KG1 (cell line): ENCODE data around the gene FITM2.
"Not testable (repeated sequence)": the region's sequence is repeated elsewhere in the genome, so short reads cannot be mapped to it uniquely, and the experiment has no call there.

ENCODE experiments used
- DNase-seq: peaks from one replicate; lab custom pipeline; 2025; lab: John Stamatoyannopoulos, UW

The FITM2 gene

DNA sequence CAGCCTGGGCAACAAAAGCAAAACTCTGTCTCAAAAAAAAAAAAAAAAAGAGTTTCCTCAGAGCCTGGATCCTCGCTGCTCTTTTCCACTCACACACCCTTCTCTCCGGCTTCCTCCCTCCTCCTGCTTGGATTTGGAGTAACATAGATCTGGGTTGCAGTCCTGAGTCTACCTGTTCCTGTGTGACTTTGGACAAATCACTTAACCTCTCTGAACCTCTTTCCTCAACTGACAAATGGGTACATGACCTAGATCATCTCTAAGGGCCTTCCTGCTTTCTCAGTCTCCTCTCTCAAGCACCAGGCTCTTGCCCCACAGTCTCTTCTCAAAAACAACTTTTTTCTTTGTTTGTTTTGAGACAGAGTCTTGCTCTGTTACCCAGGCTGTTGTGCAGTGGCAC, 20.2 kb upstream of the FITM2 start:
- DNase-seq, result no peak

DNA sequence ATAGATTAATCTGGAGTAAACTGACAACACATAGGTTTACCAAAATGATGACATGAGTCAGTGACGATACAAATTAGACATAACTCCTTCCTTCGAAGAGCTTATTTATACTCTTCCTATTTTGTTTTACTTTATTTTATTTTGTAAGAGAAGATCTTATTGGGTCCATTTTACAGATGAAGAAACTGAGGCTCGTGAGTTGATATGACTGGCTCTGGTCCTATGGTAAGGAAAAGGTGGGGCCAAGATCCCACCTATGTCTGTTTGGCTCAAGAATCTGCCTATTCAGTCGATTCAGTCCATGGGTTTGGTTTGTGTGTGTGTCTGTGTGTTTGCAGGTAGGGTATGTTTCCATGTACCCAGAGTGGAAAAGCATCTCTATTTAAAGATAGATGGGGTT, 17.4 kb upstream of the FITM2 start:
- no peak for DNase-seq

DNA sequence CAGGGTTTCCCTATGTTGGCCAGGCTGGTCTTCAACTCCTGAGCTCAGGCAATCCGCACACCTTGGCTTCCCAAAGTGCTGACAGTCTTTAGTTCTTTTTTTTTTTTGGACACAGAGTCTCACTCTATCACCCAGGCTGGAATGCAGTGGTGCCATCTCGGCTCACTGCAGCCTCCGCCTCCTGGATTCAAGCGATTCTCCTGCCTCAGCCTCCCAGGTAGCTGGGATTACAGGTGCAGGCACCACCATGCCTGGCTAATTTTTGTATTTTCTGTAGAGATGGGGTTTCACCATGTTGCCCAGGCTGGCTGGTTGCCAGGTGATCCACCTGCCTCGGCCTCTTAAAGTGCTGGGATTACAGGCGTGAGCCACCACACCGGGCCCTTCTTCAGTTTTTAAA, 16.7 kb upstream of the FITM2 start:
- DNase-seq, result not testable (repeated sequence)

DNA sequence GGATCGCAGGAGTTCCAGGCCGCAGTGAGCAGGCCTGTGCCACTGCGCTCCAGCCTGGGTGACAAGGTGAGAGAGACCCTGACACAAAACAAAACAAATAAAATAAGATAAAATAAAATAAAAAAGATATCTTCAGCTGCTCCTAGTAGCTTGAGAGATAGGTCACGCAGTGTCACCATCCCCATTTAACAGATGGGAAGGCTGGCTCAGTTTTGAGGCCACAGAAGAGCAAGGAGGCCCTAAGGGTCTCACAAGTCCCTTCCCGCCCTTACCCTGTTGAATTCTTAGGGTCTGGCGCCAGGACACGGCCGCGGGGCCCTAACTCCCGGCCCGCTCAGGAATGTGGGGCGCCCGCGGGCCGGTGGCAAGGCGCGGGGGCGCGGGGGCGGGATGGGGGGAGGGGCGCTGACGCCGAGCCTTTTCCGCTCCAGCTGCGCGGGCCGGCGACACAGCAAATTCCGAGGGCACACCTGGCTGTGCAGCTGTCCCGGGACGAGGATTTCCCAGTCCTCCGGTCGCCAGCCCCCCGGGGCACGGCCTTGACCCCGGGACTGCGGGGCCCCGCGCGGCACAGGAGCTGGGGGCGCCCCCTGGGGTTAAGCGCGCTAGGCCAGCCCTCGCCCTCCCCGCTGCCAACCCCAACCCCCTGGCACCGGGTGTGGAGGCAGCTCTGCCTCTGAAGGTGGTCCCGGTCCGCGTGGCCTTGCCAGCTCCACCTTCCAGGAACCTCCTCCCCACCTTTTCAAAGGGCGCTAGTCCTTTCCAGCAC, 15.6 kb upstream of the FITM2 start:
- DNase-seq, result no peak

DNA sequence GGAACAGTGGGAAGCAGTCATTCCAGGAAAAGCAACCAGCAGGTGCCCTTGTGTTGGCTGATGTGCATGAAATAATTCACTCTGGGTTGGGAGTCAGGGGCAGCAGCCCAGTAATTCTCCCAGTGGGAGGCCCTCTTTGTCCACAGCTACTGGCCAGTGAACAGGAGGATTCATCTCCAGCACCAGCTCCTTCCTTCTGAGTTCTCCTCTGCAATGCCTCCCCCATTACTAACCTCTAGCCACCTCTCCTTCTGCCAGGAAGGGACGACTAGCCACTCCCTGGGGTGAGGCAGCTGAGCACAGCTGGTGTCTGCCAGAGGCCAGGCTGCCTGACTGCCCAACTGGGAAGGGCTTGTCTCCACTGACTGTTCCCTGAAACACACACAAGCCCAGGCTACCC, 13.3 kb upstream of the FITM2 start:
- DNase-seq, result no peak

DNA sequence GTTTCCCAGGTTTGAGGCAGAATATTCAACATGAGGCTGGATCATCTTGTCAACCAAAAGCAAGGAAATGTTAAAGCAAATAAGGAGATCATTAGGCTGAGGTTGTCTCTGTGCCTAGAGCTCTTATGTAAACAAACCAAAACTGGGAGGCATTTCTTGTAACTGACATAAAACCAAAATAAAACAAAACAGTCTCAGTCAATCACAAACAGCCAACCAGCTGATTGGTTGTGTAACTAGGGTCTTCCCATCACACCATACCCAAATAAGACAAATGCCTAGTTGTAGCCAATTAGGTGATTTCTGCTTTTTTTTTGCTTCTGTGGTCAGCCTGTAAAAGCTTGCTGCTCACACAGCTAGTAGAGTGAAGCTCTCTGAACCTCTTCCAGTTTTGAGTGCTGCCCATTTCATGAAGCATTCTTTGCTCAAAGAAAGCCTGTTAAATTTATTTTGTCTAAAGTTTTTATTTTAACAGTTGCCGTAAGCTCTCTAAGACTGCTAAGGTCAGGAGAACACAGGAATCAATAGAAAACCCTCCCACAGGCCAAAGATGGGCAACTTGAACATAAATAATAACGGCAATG, 8.9 kb upstream of the FITM2 start:
- DNase-seq, result no peak

DNA sequence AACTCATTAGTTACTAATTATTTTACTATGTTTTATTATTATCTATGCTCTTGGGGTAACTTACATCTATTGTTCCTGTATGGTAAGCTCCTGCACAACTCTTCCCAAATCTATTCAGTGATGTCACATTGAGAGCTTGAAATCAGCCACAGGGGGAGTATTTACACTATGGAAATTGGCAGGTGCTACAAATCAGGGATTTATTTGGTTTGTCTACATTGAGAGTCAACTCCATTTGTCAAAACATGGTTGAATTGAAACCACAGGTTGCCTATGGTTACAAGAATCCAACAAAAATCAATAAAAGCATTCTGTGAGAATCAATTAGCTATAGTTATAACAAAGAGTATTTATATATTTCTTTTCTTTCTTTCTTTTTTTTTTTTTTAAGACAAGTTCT, 3.9 kb upstream of the FITM2 start:
- no peak for DNase-seq

DNA sequence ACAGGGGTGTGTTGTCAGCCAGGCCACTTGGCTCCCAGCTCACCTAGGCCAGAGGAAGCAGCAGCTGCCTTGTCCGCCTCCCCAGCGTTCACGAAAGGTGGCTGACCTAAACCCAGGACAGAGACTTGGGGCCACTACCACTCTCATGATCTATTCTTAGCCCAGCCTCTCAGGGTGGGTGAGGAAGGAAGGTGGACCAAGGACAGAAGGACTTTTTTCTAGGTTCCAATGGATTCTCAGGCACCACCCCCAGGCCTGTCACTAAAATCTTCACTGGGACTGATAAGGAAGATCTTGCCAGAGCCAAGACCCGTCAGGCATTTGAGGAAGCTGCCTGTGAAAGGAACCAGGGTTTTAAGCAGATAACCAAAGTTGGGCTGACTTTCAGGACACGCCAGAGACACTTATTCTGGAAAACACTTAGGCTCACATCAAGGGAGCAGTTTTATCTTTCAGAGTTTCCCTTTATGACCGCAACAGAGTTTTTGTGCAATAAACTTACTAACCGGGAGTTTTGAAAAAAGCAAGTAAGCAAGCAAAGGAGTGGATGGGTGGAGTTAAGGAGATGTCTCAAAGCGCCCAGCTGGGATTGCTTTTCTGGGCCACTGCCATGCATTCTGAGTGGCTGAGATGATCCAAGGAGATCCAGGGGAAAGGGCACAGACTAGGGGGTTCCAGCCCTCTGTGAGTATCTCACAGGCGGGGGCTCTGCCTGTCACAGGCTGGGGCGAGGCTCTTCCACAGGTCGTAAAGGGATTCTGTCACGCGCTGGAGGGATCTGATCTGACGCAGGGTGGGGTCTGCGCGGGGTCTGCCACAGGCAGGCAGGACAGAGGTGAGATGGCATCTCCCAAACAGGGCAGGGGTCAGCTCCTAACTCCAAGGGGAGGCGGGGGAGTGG, 989 bp downstream of the FITM2 start:
- DNase-seq, result peak; percentile 7

DNA sequence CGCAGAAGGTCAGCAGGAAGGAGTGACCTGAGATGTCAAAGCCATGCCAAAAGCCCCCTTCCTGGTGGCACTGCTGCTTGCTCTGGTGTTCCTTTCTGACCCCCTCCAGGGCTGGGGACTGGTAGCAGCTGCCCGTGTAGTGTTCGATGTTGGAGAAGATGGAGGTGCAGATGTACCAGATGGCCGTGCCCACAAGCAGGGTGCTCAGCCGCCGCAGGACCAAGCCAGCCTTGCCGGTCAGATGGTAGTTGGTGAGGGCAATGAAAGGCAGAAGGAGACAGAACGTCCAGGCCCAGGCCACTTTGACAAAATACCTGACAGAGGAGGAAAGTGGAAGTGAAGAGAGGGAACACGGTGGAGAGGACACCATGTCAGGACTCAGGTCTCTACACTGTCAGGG, 4.1 kb downstream of the FITM2 start:
- no peak for DNase-seq

DNA sequence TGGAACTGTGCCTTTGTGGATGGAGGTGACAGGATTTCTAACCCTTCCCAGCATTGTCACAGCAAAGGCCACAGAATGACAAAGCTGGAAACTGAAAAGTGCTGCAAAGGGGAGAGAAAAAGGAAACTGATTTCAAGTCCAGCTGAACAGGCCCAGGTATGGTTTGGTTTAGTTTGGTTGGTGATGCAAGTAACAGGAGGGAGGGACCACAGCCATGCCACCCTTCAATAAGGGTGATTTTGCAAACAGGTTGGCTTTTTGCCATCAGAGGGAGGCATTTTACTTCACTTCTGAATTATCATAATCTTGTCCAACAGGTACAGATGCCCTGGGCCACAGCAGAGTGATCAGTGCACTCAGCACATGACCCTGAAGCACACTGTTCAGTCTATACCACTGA, 6.6 kb downstream of the FITM2 start:
- DNase-seq, result no peak

DNA sequence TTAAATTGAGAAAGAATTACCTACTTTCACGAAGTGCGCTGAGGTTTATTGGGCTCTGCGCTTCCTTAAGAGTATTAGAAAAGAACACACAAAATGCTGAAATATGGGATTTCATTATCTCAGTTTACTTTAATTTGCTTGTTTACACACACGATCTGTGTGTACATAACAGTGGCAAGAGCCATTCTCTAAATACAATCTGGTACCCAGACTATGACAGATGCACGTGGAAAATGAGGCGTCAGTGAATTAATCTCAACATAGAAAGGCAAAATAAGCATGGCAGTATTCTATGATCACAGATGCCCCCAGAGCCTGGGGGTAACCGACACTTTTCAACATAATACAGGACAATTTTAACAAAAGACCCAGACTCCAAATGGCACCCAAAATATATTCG, 8.3 kb downstream of the FITM2 start:
- no peak for DNase-seq

DNA sequence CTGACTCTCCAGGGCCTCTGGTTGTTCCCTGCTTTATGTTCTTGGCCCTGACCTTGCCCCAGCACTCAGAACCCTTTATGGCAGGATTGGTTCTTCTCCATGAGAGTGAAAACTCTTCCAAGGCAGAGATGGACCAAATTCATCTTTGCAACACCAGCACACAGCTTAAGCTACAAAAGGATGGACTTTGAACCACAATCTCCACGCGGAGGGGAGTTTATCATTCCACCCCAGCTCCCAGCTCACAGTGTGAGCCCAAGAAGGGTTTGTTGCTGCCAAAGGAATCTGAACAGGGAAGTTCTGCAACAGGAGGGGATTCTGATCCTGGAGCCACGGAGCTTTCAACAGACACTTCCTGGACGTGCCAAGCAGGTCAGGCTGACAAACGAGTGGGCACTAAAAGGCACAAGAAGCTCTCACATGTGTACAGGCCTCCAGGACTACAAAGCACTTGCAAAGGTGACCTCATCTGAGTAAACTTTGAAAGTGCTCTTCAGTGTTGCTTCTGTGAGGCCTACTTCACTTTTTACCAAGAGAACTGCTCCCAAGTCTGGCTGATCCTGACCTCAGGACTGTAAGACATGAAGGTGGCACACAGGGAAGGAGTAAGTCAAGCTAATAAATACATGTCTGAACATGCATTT, 8.9 kb downstream of the FITM2 start:
- DNase-seq, result no peak

DNA sequence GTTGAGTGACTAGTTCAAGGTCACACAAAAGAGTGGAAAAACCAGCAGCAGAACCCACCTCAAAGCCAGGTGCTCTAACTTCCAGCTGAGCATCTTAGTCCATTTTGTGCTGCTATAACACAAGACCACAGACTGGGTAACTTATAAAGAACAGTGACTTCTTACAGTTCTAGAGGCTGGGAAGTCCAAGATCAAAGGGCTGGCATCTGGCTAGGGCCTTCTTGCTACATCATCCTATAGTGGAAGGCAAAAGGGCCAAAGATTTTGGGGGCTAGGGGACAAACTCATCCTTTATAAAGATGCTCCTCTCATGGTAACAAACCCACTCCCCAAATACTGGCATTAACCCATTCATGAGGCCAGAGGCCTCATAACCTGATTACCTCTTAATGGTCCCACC, 9.7 kb downstream of the FITM2 start:
- no peak for DNase-seq

DNA sequence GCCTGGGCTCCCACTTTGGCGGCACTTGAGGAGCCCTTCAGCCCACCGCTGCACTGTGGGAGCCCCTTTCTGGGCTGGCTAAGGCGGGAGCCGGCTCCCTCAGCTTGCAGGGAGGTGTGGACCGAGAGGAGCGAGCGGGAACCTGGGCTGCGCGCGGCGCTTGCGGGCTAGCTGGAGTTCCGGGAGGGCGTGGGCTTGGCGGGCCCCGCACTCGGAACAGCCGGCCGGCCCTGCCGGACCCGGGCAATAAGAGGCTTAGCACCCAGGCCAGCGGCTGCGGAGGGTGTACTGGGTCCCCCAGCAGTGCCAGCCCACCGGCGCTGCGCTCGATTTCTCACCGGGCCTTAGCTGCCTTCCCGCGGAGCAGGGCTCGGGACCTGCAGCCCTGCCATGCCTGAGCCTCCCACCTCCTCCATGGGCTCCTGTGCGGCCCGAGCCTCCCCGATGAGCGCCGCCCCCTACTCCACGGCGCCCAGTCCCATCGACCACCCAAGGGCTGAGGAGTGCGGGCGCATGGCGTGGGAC, 11.9 kb downstream of the FITM2 start:
- not testable (repeated sequence) for DNase-seq

DNA sequence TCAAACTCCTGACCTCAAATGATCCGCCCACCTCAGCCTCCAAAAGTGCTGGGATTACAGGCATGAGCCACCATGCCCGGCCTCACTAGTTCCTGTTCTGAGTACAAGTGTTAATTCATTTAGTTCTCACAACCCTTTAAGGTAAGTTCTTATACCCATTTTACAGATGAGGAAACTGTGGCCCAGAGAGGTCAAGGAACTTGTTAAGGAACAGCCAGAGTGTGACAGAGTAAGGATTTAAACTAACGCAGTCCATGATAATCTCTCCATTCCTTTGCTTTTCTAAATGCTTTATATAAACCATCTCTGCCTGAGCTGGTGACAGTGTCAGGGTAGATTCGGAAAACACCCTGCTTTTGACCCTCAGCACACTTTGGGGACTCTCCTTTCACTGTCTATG, 13.3 kb downstream of the FITM2 start:
- no peak for DNase-seq

DNA sequence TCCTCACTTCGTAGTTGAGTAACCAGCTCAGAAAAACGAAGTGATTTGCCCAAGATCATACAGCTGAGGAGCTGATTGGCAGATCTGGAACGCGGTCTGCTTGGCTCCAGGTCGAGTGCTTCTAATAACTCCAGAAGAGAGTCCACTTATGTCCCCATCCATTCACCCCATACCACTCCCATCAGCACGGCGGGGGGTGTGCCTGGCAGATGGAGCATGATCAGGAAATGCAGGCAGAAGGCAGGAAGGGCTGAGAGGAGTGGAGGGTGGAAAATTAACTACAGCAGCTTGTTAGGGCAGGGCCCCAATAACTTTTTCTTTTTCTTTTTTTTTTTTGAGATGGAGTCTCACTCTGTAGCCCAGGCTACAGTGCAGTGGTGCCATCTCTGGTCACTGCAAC, 15.0 kb downstream of the FITM2 start:
- no peak for DNase-seq

DNA sequence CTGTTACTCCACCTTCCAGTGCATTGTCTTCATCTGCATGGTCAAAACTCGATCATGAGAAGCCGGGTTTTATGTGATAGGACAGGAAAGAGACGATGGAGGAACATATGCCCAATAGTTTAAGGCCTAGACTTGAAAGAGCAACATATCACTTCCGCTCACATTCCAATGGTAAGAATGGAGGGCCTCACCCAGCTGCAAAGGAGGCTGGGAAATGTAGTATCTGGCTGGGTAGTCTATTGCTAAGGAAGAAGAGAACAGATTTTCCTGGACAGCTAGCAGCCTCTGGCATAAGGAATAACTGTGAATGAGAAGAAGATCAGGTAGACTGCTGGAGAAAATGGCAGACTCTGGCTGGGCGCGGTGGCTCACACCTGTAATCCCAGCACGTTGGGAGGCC, 19.2 kb downstream of the FITM2 start:
- no peak for DNase-seq

DNA sequence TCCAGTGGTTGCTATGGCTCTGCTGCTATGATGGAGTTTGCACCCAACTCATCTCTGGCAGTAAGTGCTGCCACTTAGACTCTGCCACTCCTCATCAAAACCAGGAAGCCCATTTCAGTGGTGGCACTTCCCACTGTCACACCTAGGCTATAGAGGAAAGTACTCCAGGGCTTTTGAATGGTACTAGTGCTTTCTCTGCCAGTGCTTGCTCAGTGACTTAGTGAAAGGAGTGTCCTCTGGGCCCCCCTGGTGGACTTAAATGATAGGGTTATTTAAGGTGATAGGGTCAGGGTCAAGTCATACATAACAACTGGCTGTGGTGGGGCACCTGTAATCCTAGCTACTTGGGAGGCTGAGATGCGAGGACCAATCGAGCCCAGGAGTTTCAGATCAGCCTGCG, 22.8 kb downstream of the FITM2 start:
- no peak for DNase-seq

DNA sequence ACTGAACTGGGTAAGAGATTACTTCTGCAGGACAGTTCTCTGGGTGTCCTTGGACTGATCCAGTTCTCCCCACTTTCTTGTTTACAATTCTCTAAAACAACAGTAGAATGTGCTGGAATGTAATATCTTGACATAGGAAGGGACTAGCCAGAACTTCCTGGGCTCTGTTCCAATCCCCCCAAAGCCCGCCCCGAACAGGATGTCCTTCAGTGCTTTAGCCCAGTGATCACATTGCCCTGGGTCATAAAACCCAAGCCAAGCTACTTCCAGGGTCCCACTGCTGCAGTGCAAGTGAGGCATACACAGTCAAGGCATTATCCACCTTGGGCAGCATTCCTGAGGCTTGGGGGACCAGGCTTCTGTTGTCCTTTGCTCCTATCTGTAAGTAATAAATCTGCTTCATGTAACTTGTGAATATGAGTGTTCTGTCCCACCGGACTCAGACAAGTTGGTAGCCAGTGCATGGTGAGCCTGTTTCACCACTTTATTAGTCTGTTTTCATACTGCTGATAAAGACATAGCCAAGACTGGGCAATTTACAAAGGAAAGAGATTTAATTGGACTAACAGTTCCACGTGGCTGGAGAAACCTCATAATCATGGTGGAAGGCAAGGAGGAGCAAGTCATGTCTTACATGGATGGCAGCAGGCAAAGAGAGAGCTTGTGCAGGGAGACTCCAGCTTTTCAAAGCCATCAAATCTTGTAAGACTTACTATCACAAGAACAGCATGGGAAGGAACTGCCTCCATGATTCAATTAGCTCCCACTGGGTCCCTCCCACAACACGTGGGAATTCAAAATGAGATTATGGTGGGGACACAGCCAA, 23.5 kb downstream of the FITM2 start:
- DNase-seq, result no peak

DNA sequence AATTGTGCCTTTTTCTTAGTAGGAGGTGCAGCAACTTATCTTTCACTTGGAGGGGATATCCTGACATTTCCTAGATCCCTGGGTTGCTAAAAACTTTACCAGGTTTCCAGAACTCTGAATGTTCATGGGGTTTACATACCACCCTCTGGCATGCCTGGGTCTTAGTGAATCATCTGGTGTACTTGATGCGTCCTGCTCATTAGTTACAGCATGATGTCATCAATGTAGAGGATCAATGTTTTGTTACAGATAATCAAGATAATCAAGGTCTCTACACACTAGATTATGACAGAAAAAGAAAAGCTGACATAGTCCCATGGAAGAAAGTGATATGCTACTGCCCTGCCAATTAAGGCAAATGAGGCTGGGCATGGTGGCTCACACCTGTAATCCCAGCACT, 27.0 kb downstream of the FITM2 start:
- no peak for DNase-seq

DNA sequence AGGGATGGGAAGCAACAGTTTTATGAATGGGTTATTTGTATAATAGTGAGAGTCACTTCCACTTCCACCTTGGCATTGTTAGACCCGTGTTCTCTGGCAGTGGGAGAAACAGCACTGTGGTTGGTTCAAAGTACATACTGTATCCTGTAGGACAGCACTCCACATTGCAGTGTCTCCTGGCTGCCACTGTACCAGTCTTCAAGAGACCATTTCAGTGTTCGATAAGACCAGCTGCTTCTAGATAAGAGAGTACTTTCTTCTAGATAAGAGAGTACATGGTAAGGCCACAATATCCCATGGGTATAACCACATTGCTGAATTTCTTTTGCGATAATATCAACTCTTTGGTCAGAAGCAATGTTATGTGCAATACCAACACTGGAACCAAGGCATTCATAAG, 28.8 kb downstream of the FITM2 start:
- no peak for DNase-seq
